Large intestine (tissue), 3 donors: ENCODE measurements around the gene SHF. TPM values are rescaled to one million over a fixed set of nuclear protein-coding genes. Genes with fewer than 3 reads are reported as not detected.

Source experiments
- DNase-seq, 2 donors: peaks; one replicate each; pipeline versions ENCODE4 v3.0.0 to v3.0.0-alpha.2; 2013
- H3K27ac ChIP-seq: one replicate; pipeline ENCODE4 v1.5.1; 2013; ENCODE audit warnings: low read length
- H3K27me3 ChIP-seq: 2 replicates; pipeline ENCODE4 v1.6.1; 2013; ENCODE audit warnings: low read length; ENCODE audit not compliant: control insufficient read depth, insufficient read depth
- H3K36me3 ChIP-seq: 2 replicates; pipeline ENCODE4 v1.6.1; 2013; ENCODE audit warnings: low read length; ENCODE audit not compliant: control insufficient read depth, insufficient read depth
- H3K4me1 ChIP-seq: one replicate; pipeline ENCODE4 v1.6.1; 2013; ENCODE audit warnings: low read length; ENCODE audit not compliant: control insufficient read depth, insufficient read depth
- H3K4me3 ChIP-seq: one replicate; pipeline ENCODE4 v1.5.1; 2013; ENCODE audit warnings: low read length
- H3K9me3 ChIP-seq: one replicate; pipeline ENCODE4 v1.6.1; 2013; ENCODE audit warnings: mild to moderate bottlenecking, low read depth, low read length, moderate library complexity; ENCODE audit not compliant: control insufficient read depth
- WGBS: methylation state at CpG from one replicate; pipeline ENCODE4 v1.1.5; 2013; ENCODE audit warnings: low lambda C conversion rate; ENCODE audit not compliant: insufficient coverage; 5-methylcytosine and 5-hydroxymethylcytosine counted together
- polyA plus RNA-seq: library from polyadenylated mRNA; unstranded; fragments of 120-200 nt; gene quantifications from one replicate; pipeline ENCODE4 v1.2.1, GENCODE V29; 2013

SHF gene
- polyA plus RNA-seq, 1 donor: 13.4 TPM

DNA sequence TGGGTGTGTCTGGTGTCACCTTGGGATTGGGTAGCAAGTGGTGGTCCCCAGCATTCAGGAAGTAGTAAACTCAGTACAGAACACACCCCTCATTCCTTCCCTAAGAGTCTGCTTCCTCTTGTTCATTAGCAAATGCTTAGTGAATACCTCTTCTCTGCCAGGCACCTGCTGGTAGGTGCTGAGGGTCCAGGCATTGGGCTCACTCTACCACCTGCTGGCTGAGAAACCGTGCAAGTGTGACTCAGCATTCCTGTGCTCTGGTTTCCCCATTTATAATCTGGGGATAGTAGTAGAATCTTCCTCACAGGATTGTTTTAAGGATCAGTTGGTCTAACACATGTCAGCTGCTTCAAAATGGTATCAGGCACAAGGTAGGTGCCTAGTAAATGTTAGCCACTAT, 4.8 kb downstream of the SHF start:
- Histone ChIP-seq H3K27ac (no peak overlapping the region), H3K4me1 (peaks cover 16% of the 10 kb centered on the region), H3K9me3 (no peaks in the 10 kb centered on the region), H3K4me3 (no peak overlapping the region), H3K27me3 (no peaks in the 10 kb centered on the region), H3K36me3 (peaks cover 2% of the 10 kb centered on the region)
- WGBS: no CpG with 5 or more reads among the region's 1 CpG
- no peak for DNase-seq

DNA sequence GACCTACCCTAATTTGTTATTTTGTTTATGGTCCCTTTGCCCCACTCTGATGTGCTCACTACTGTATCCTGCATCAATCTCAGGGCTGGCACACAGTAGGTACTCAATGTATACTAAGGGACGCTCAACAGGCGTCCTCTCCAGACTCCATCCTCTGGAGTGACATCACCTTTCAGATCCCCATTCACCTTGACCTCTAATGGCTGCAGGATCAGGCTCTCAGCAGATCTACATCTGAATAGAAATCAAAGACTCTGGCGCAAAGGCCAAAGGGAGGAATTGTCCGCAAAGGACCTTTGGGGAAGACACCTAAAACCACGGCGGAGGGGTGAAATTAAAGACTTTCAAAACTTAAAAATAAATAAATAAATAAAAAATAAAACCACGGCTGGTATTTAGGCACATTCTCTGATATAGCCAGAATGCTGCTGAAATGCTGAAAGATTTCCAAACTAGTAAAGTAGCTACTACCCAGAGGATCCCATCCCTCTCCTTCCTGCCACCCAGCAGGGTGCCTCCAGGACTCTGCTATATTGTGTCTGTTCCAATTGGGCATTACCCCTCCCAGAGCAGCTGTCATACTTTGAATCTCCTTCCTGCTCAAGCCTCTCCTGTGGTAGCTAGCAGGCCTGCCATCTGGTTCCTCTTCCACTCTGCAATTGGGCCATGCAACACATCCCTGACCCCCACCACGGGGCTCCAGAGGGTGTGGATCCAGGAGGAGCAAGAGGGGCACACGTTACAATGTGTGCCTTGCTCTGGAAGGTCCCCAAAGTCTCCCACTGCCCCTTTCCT, 6.1 kb downstream of the SHF start:
- peaks cover 2% of the 10 kb centered on the region for H3K36me3 ChIP-seq
- H3K4me3 ChIP-seq: no peak overlapping the region
- 100% methylated on average over 1 of the region's 9 CpGs for WGBS
- H3K4me1 ChIP-seq: peaks cover 10% of the 10 kb centered on the region
- DNase-seq: no peak
- no peaks in the 10 kb centered on the region for H3K27me3 ChIP-seq
- no peaks in the 10 kb centered on the region for H3K9me3 ChIP-seq
- no peak overlapping the region for H3K27ac ChIP-seq

DNA sequence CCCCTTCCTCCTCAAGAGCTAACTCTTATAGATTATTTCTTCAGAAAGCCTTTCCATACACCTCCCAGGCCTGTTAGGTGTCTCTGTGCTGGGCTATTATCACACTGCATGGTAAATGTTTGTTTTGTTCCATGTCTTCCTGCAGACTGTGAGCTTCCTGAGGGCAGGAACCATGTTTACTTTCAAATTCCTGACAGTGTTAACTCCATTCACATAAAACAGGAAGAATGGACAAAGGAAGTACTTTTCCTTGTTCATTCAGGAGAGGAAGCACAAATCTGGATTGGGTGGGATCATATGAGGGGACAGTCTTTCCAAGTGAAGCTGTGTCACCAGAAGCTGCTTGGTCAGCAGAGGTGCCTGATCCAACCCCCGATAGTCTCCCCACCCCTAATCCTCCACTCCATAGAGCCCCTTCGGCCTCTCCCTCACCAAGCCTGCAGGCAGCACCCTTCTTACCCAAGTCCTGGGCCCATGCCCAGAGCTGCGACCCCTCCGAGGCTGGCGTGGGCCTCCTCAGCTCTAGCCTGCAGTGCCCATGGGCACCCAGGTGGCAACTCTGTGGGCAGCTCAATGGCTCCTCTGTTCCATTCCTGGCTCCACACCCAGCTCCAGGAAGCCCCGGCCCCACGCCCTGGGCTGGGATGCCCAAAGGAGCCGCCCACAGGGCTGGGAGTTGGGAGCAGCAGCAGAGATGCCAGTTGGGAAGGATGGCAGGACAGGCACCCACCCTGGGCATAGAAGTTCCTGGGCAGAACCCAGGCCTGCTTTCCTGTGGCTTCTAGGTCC, 6.9 kb downstream of the SHF start:
- Histone ChIP-seq H3K4me1 (peaks cover 10% of the 10 kb centered on the region), H3K36me3 (peaks cover 6% of the 10 kb centered on the region), H3K27me3 (no peaks in the 10 kb centered on the region), H3K9me3 (no peaks in the 10 kb centered on the region), H3K27ac (no peak overlapping the region), H3K4me3 (no peak overlapping the region)
- WGBS: no CpG with 5 or more reads among the region's 8 CpGs
- DNase-seq: no peak

DNA sequence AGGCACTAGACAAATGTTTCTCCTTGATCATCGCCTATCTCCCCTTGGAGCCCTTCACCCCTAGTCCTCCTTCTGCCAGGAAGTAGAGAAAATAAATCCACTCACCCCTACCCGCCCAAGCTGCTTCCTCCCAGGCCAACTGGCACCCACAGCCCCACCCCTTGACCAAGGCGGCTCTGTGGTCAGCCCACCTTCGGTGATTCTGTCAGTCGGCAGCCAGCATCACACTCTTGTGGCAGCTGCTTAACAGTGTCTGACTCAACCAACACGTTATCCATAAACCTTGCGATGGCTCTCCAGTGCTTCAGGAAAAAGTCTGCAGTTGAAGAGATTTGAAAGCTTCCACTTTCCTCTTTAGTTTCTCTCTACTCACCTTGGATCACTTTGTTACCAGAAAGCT, 7.6 kb downstream of the SHF start:
- Histone ChIP-seq H3K36me3 (peaks cover 5% of the 10 kb centered on the region), H3K4me3 (no peak overlapping the region), H3K27ac (no peak overlapping the region), H3K9me3 (no peaks in the 10 kb centered on the region), H3K27me3 (no peaks in the 10 kb centered on the region), H3K4me1 (peaks cover 11% of the 10 kb centered on the region)
- WGBS: no CpG with 5 or more reads among the region's 7 CpGs
- no peak for DNase-seq

DNA sequence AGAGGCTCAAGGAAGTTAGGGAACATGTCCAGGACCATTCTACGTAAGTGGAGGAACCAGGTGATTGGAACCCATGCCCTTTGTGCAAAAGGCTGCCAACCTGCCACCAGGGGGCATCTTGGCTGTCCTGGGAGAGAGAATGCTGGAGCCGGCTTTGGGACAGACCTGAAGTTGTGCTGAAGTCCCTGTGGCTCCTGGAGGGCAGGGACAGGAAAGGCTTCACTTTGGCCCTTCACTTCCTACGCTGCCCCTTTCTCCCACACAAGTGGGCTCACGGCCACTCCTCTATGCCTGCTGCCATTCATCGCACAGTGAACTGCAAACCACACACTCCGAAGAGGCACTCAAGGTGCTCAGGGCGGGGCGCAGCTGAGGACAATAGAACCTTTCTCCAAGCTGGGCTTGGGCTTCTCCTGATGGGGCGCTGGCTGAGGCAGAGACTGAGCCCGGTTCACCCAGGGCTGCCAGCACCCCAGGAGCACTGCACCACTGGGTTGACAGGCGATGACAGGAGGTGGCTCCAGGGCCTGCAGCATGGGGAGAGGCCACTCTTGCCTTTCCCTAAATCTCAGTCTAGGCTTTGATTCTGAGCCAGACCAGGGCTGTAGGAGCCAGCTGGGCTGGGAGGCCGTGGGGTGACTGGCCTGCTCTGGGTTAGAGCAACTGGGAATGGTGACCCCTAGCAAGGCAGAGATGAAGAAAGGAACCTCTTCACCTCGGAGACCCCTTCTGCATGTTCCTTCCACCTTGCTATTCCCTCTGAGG, 8.4 kb downstream of the SHF start:
- no peaks in the 10 kb centered on the region for H3K9me3 ChIP-seq

DNA sequence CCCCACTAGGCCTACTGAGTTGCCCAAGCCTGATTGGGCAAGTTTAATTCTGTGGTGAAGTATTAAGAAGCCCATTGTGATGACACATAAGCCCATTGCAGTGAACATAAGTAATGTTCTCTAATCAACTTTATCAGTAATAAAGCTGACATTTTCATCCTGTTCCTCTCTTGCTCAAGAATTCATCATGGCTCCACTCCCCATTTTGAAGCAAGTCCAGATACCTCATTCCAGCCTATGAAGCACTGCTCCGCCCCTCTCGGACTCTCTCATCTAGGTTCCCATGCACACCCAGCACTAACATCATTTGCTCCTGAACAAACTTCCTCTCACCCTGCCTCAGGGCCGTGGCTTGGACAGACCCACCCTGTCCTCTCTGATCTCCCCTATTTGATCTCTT, 10.5 kb downstream of the SHF start:
- H3K4me3 ChIP-seq: no peak overlapping the region
- H3K27me3 ChIP-seq: no peaks in the 10 kb centered on the region
- H3K36me3 ChIP-seq: peaks cover 14% of the 10 kb centered on the region
- no peak for DNase-seq
- H3K4me1 ChIP-seq: peaks cover 16% of the 10 kb centered on the region
- 100% methylated on average over 2 of the region's 3 CpGs for WGBS
- H3K9me3 ChIP-seq: no peaks in the 10 kb centered on the region
- no peak overlapping the region for H3K27ac ChIP-seq

More for the DNA sequence above, 8.4 kb downstream of the SHF start:
- H3K4me3 ChIP-seq: no peak overlapping the region
- peaks cover 9% of the 10 kb centered on the region for H3K36me3 ChIP-seq
- DNase-seq: peak in 1 of 2 donors; percentile 47
- 86% methylated on average over 1 of the region's 13 CpGs for whole genome bisulfite sequencing
- no peak overlapping the region for H3K27ac ChIP-seq
- no peaks in the 10 kb centered on the region for H3K27me3 ChIP-seq
- H3K4me1 ChIP-seq: peaks cover 16% of the 10 kb centered on the region

DNA sequence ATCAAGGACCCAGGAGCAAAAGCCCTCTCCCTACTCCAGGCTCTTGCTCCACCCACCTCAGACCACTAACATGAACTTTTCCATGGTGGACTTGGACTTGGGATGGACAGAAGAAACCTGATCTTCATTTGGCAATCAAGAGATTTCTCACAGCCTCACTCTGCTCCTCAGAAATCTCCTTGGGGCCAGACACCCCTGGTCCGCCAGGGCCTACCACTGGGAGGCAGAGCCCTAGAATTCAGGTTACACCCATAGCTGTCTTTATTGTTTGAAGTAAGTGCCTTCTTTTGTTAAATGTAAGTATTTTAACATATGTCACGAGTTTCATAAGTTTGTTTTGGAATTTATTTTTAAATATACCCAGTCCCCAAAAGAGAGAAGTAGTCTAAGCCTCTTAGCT, 13.2 kb downstream of the SHF start:
- no peak overlapping the region for H3K4me3 ChIP-seq
- no peak for DNase-seq
- peaks cover 21% of the 10 kb centered on the region for H3K36me3 ChIP-seq
- no peaks in the 10 kb centered on the region for H3K9me3 ChIP-seq
- H3K4me1 ChIP-seq: peaks cover 14% of the 10 kb centered on the region
- WGBS: 100% methylated on average over 1 of the region's 2 CpGs
- H3K27ac ChIP-seq: no peak overlapping the region
- no peaks in the 10 kb centered on the region for H3K27me3 ChIP-seq

DNA sequence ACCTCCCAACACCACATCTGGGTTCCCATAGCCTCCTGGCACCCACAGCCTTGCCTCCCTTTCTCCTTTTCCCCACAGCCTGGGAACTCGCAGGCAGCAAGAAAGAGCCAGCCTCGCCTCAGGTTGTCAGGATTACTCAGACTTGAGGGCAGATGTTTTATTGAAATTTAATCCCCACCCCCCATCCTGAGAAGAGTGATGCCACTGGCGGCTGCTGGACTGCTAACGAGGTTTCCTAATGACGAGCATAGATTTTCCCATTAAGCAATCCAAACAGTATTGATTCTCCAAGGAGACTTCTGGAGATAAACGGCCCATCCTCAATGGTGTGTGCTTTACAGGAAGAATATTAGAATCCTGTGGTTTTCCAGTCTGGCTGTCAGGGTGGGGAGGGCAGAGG, 13.7 kb downstream of the SHF start:
- Histone ChIP-seq H3K36me3 (peaks cover 21% of the 10 kb centered on the region), H3K4me1 (peaks cover 9% of the 10 kb centered on the region), H3K27ac (no peak overlapping the region), H3K27me3 (no peaks in the 10 kb centered on the region), H3K4me3 (no peak overlapping the region), H3K9me3 (no peaks in the 10 kb centered on the region)
- DNase-seq: no peak
- WGBS: no CpG with 5 or more reads among the region's 6 CpGs

DNA sequence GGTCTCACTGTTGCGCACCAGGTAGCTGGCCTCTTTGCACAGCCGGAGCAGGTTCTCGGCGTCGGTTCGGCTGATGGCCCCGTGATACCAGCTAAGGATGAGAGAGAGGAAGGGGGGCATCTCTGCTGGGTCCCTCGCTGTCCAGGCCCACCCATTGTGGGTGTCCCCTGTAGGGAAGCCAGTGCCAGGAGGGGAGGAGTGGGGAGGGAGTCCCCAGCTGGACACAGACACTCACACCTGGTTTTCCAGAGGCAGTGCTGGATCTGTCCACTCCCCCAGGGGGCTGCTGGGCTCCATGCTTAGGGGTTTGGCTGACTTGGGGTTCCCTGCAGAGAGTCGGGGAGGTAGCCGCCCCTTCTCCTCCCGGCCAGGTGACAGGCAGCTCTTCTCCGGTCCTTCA, 15.9 kb downstream of the SHF start:
- Histone ChIP-seq H3K4me1 (peaks cover 8% of the 10 kb centered on the region), H3K36me3 (peaks cover 21% of the 10 kb centered on the region)

More for the DNA sequence above, 15.9 kb downstream of the SHF start:
- Histone ChIP-seq H3K27ac (no peak overlapping the region), H3K4me3 (no peak overlapping the region), H3K27me3 (no peaks in the 10 kb centered on the region), H3K9me3 (no peaks in the 10 kb centered on the region)
- WGBS: no CpG with 5 or more reads among the region's 12 CpGs
- DNase-seq: no peak
